HepG2 (cell line): ENCODE measurements around the gene COL9A3. TPM values are rescaled to one million over a fixed set of nuclear protein-coding genes. Genes with fewer than 3 reads are reported as not detected.

Experiments
- ARNT2 ChIP-seq: sonication (generic); formaldehyde crosslinking; IDR thresholded peaks from 2 replicates; pipeline ENCODE4 v1.8.0; 2022; ENCODE audit warnings: mild to moderate bottlenecking, low read depth, missing genetic modification reagents, moderate library complexity
- BRD4 ChIP-seq: sonication (generic); formaldehyde crosslinking; IDR thresholded peaks from 2 replicates; pipeline ENCODE4 v1.4.0; 2020; ENCODE audit warnings: missing genetic modification reagents
- CBFB ChIP-seq: sonication (generic); formaldehyde crosslinking; IDR thresholded peaks from 2 replicates; pipeline ENCODE4 v1.4.0; 2020; ENCODE audit warnings: missing genetic modification reagents
- EED ChIP-seq: sonication (generic); formaldehyde crosslinking; IDR thresholded peaks from 2 replicates; pipeline ENCODE4 v1.5.0; 2020; ENCODE audit warnings: mild to moderate bottlenecking, missing genetic modification reagents
- HMG20B ChIP-seq: conservative IDR thresholded peaks from 2 replicates; pipeline ENCODE4 v1.6.1; 2016; ENCODE audit warnings: missing genetic modification reagents, missing compliant biosample characterization
- KDM2A ChIP-seq: sonication (generic); formaldehyde crosslinking; IDR thresholded peaks from 2 replicates; pipeline ENCODE4 v1.4.0; 2020; ENCODE audit warnings: low read depth, missing genetic modification reagents, borderline replicate concordance
- KLF13 ChIP-seq: sonication (generic); formaldehyde crosslinking; IDR thresholded peaks from 2 replicates; pipeline ENCODE4 v1.4.0; 2020; ENCODE audit warnings: mild to moderate bottlenecking, missing genetic modification reagents
- MEIS2 ChIP-seq: sonication (generic); formaldehyde crosslinking; IDR thresholded peaks from 2 replicates; pipeline ENCODE4 v1.9.0; 2021; ENCODE audit warnings: mild to moderate bottlenecking, missing genetic modification reagents
- RNF219 ChIP-seq: sonication (generic); formaldehyde crosslinking; IDR thresholded peaks from 2 replicates; pipeline ENCODE4 v1.5.0; 2020; ENCODE audit warnings: mild to moderate bottlenecking, missing genetic modification reagents
- SRSF1 ChIP-seq: fragments of 200-400 bp; formaldehyde crosslinking; optimal IDR thresholded peaks from 2 replicates; pipeline ENCODE3; 2017; ENCODE audit warnings: mild to moderate bottlenecking, low read depth, low read length, moderate library complexity
- THAP7 ChIP-seq: sonication (generic); formaldehyde crosslinking; IDR thresholded peaks from 2 replicates; pipeline ENCODE4 v1.8.1; 2023; ENCODE audit warnings: mild to moderate bottlenecking, missing genetic modification reagents
- TIGD3 ChIP-seq: sonication (generic); formaldehyde crosslinking; IDR thresholded peaks from 2 replicates; pipeline ENCODE4 v1.5.1; 2020; ENCODE audit warnings: mild to moderate bottlenecking, missing genetic modification reagents, borderline replicate concordance
- ZBTB25 ChIP-seq: IDR thresholded peaks from 2 replicates; pipeline ENCODE4 v1.6.1; 2018; ENCODE audit warnings: missing genetic modification reagents
- ZFP37 ChIP-seq: sonication (generic); formaldehyde crosslinking; IDR thresholded peaks from 2 replicates; pipeline ENCODE4 v1.4.0; 2020; ENCODE audit warnings: missing genetic modification reagents, borderline replicate concordance
- ZNF18 ChIP-seq: sonication (generic); formaldehyde crosslinking; IDR thresholded peaks from 2 replicates; pipeline ENCODE4 v1.8.0; 2022; ENCODE audit warnings: mild to moderate bottlenecking, missing genetic modification reagents; ENCODE audit not compliant: insufficient replicate concordance
- ZNF326 ChIP-seq: sonication (generic); formaldehyde crosslinking; IDR thresholded peaks from 2 replicates; pipeline ENCODE4 v1.4.0; 2020; ENCODE audit warnings: missing genetic modification reagents, borderline replicate concordance
- ZNF543 ChIP-seq: sonication (generic); formaldehyde crosslinking; IDR thresholded peaks from 2 replicates; pipeline ENCODE4 v1.4.0; 2020; ENCODE audit warnings: mild to moderate bottlenecking, missing genetic modification reagents
- ZNF557 ChIP-seq: sonication (generic); formaldehyde crosslinking; IDR thresholded peaks from 2 replicates; pipeline ENCODE4 v1.4.0; 2020; ENCODE audit warnings: missing genetic modification reagents
- ZNF703 ChIP-seq: sonication (generic); formaldehyde crosslinking; IDR thresholded peaks from 2 replicates; pipeline ENCODE4 v1.5.1; 2020; ENCODE audit warnings: missing genetic modification reagents, mild to moderate bottlenecking, moderate library complexity, borderline replicate concordance
- ZNF879 ChIP-seq: sonication (generic); formaldehyde crosslinking; IDR thresholded peaks from 2 replicates; pipeline ENCODE4 v1.8.1; 2023; ENCODE audit warnings: missing genetic modification reagents
- ZNF883 ChIP-seq: sonication (generic); formaldehyde crosslinking; IDR thresholded peaks from 2 replicates; pipeline ENCODE4 v1.5.1; 2020; ENCODE audit warnings: mild to moderate bottlenecking, missing genetic modification reagents; ENCODE audit errors: not compliant biosample characterization
- ZNF891 ChIP-seq: sonication (generic); formaldehyde crosslinking; IDR thresholded peaks from 2 replicates; pipeline ENCODE4 v1.5.0; 2020; ENCODE audit warnings: mild to moderate bottlenecking, missing genetic modification reagents
- polyA plus RNA-seq, 8 experiments: library from polyadenylated mRNA; depleted of rRNA in 3 of 8; stranded (reverse) in 7 of 8; unstranded in 1 of 8; fragments of >200 nt; fragmentation: Illumina TruSeq in 4 of 8; extraction: Trizol in 4 of 8; gene quantifications; 2 replicates each; pipeline versions ENCODE4 v1.2.1 to v1.2.3, GENCODE V29; 2011 to 2016; ENCODE audit warnings: low read depth in 4 of 8, missing spikeins in 1 of 8, mixed read lengths in 1 of 8; ENCODE audit not compliant: insufficient read depth in 1 of 8
- total RNA-seq, 5 experiments: library from RNA; depleted of rRNA; stranded (reverse); fragments of >200 nt; fragmentation: Illumina TruSeq; extraction: Trizol; gene quantifications; 2 replicates each; pipeline ENCODE4 v1.2.3, GENCODE V29; 2016; ENCODE audit warnings: low read depth in 1 of 5

The COL9A3 gene
- total and polyA plus RNA-seq, 2 of the 13 experiments (the other 11 are each of a cell fraction or from before 2014, with no cell fraction given), result 155 to 204 TPM

GRCh38 chr20:62815066-62815991, 1.5 kb upstream of the COL9A3 start (continued):
- TF ChIP-seq RNF219 (CRISPR knock-in tag) (no peak), HMG20B (CRISPR knock-in tag) (no peak), ZFP37 (CRISPR knock-in tag) (no peak), ZBTB25 (CRISPR knock-in tag) (no peak), ZNF703 (CRISPR knock-in tag) (0 out of 2 replicates have a peak, but pooled peaks have one; percentile 76), ZNF557 (CRISPR knock-in tag) (no peak), ZNF879 (CRISPR knock-in tag) (no peak), SRSF1 (no peak), MEIS2 (CRISPR knock-in tag) (no peak; the same call in 1 of the 2 replicates), ZNF883 (CRISPR knock-in tag) (no peak), ZNF543 (CRISPR knock-in tag) (peak; percentile 86; the same call in 1 of the 2 replicates), KLF13 (CRISPR knock-in tag) (0 out of 2 replicates have a peak, but pooled peaks have one; percentile 6), BRD4 (CRISPR knock-in tag) (no peak), ZNF326 (0 out of 2 replicates have a peak, but pooled peaks have one; percentile 15), CBFB (CRISPR knock-in tag) (0 out of 2 replicates have a peak, but pooled peaks have one; percentile 33), ZNF18 (CRISPR knock-in tag) (no peak), EED (no peak), ZNF891 (CRISPR knock-in tag) (no peak; the same call in 1 of the 2 replicates), TIGD3 (CRISPR knock-in tag) (no peak), KDM2A (CRISPR knock-in tag) (peak; percentile 62; the same call in 1 of the 2 replicates), THAP7 (CRISPR knock-in tag) (peak; percentile 48; the same call in 1 of the 2 replicates), ARNT2 (CRISPR knock-in tag) (peak; percentile 80)
